ENCODE data around the gene P2RX2.

The P2RX2 gene

GRCh38 chr12:132603240-132604150 lies 15.1 kb upstream of the P2RX2 start:
- DNase-seq, result no peak

- DNase-seq, result no peak
Observed at GRCh38 chr12:132604151-132604618, 14.4 kb upstream of the P2RX2 start.

GRCh38 chr12:132604668-132605441 lies 13.7 kb upstream of the P2RX2 start:
- DNase-seq, result no peak

- DNase-seq, result no peak
Observed at GRCh38 chr12:132605892-132606291, 12.7 kb upstream of the P2RX2 start.

GRCh38 chr12:132606466-132606865 lies 12.1 kb upstream of the P2RX2 start:
- no peak for DNase-seq

- no peak for DNase-seq
Observed at GRCh38 chr12:132606927-132607326, 11.6 kb upstream of the P2RX2 start.

- no peak for DNase-seq
Observed at GRCh38 chr12:132608231-132609171, 10.1 kb upstream of the P2RX2 start.

GRCh38 chr12:132610051-132610759 lies 8.4 kb upstream of the P2RX2 start, which contains the start of gene LRCOL1:
Gene LRCOL1 (minus strand): TSS chr12:132610582. CDS start chr12:132606251, 4,331 bp downstream.
- DNase-seq, result peak; percentile 78

- no peak for DNase-seq
Observed at GRCh38 chr12:132610866-132611602, 7.5 kb upstream of the P2RX2 start.

GRCh38 chr12:132611620-132612019 lies 7.0 kb upstream of the P2RX2 start:
- DNase-seq, result no peak

GRCh38 chr12:132614029-132614428 lies 4.5 kb upstream of the P2RX2 start:
- no peak for DNase-seq

GRCh38 chr12:132614861-132615578 lies 3.6 kb upstream of the P2RX2 start:
- peak; percentile 74 for DNase-seq

GRCh38 chr12:132615579-132616038 lies 3.0 kb upstream of the P2RX2 start:
- DNase-seq, result no peak

- DNase-seq, result no peak
Observed at GRCh38 chr12:132617135-132617701, 1.4 kb upstream of the P2RX2 start.

GRCh38 chr12:132617822-132618682 lies 524 bp upstream of the P2RX2 start:
- DNase-seq, result no peak

- no peak for DNase-seq
Observed at GRCh38 chr12:132619071-132619385, 452 bp downstream of the P2RX2 start.

GRCh38 chr12:132619386-132620112 lies 973 bp downstream of the P2RX2 start:
- no peak for DNase-seq
